Measurements from ENCODE around the gene TRIM63.

GRCh38 chr1:26099780-26100179, 32.4 kb upstream of the TRIM63 start:
- TF ChIP-seq CTCF (IDR thresholded peaks at IDR 0.05): no peak
- TF ChIP-seq POLR2AphosphoS5 (IDR thresholded peaks at IDR 0.05): no peak

Measured in upper lobe of left lung (tissue), 4 donors.